ENCODE data around the gene PITX3.

PITX3 gene

DNA sequence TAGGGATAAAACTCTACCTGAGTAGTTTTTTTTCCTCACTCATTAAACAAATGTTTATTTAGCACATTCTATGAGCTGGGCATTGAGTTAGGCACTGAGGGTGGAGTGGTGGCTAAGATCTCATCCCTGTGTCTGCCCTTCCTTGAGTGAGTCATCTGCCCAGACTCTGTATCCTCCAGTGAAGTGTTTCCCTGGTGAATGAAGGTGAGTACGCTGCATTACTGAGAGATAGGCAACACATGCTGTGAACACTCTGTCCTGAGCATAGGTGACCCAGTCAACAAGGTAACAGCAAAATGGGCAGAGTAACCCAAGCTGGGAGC lies 5.8 kb downstream of the PITX3 start:
- ChIA-PET CTCF (interaction anchor here (0.7 to 17.7 kb wide), 7 partner anchors 9 to 241 kb away, joined by 3 to 942 read pairs (median 4); partner anchors contain the start of genes ELOVL3 and NFKB2), POLR2A (no interaction called here)
- TF ChIP-seq CTCF (IDR thresholded peaks at IDR 0.05; ENCODE audit: insufficient read depth, low read length, missing control alignments), result no peak
- no peak for DNase-seq (ENCODE audit: low read depth, low spot score)
- H3K4me3 ChIP-seq (ENCODE audit: low read depth, low read length), result no peak overlapping the region

- no peak overlapping the region for H3K4me3 ChIP-seq (ENCODE audit: low read depth, low read length)
- DNase-seq (ENCODE audit: low read depth, low spot score), result no peak
- ChIA-PET CTCF (interaction anchor here (0.6 to 17.7 kb wide), 10 partner anchors 8 to 268 kb away, joined by 3 to 942 read pairs (median 4); partner anchors contain the start of genes ACTR1A, ELOVL3 and NFKB2), POLR2A (no interaction called here)
- no peak for TF ChIP-seq CTCF (IDR thresholded peaks at IDR 0.05; ENCODE audit: insufficient read depth, low read length, missing control alignments)
Measured at GRCh38 chr10:102234888-102235597, 6.3 kb downstream of the PITX3 start.

GRCh38 chr10:102233997-102234396 lies 7.3 kb downstream of the PITX3 start:
- ChIA-PET POLR2A (no interaction called here), CTCF (interaction anchor here (1.0 to 17.7 kb wide), 8 partner anchors 35 to 190 kb away, joined by 3 to 942 read pairs (median 4); partner anchors contain the start of genes FBXL15 and NFKB2)
- no peak for TF ChIP-seq CTCF (IDR thresholded peaks at IDR 0.05; ENCODE audit: insufficient read depth, low read length, missing control alignments)
- no peak for DNase-seq (ENCODE audit: low read depth, low spot score)
- no peak overlapping the region for H3K4me3 ChIP-seq (ENCODE audit: low read depth, low read length)

DNA sequence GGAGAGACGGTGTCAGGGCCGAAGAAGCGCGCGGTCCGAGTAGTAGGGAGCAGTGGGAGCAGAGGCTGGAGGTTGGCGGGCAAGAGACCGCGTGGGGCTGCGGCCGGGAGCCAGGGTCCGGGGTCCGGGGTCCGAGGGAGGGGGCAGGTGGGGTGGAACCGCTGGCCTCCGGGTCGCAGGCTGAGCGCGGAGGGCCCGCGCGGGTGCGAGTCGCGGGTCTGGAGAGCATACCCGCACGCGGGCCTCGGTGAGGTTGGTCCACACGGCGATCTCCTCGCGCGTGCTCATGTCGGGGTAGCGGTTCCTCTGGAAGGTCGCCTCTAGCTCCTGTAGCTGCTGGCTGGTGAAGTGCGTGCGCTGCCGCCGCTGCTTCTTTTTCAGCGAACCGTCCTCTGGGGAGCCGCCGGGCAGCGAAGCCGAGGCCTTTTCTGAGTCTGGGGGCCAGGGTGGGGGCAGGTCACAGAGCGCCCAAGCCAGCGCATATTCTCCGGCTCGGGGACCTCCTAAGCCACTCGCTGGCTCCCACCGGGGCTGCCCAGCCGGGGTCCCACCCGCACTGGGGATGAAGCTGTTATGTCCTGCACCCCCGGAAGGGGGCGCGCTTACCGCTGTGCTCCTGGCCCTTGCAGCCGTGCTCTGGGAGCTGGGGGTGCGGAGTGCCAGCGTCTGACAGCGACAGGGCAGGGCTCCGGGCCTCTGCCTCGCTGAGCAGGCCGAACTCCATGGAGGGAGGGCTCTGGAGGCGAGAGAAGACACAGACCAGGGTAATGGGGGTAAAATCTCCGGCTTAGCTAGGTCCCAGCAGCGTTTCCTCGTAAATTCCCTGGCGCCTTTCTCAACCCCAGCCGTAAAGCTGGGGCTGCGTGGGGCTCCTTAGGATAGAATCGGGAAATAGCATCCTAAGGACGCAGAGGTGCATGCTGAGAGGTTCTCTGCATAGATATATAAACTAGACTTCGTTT lies 9.7 kb downstream of the PITX3 start:
- peak; percentile 77 for TF ChIP-seq CTCF (IDR thresholded peaks at IDR 0.05; ENCODE audit: insufficient read depth, low read length, missing control alignments)
- ChIA-PET CTCF (interaction anchor here (0.6 to 17.7 kb wide), 38 partner anchors 7 to 352 kb away, joined by 3 to 942 read pairs (median 6); partner anchors contain the start of genes CUEDC2, FBXL15, GBF1 and NFKB2), POLR2A (no interaction called here)
- DNase-seq (ENCODE audit: low read depth, low spot score), result no peak
- H3K4me3 ChIP-seq (ENCODE audit: low read depth, low read length), result peak overlapping the region; percentile 33

DNA sequence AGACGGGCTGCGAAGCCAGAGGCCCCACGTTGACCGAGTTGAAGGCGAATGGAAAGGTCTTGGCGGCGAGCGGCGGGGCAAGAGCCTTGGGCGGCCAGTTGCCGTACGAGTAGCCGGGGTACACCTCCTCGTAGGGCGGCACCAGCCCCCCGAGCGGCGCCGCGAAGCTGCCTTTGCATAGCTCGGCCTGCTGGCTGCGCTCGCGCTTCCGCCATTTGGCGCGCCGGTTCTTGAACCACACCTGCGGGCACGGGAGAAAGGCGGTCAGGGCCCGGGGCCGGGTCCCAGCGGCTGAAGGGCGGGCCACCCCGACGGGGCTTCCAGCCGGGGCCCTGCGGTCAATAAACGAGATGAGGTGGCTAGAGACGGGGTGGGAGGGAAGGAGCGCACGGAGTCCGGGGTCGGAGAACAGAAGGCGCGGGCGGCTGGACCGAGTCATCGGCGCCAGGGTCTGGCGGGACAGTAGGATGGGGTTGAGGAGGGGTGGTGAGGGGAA lies 10.4 kb downstream of the PITX3 start:
- POLR2A ChIA-PET, result interaction anchor here (1.0 to 1.3 kb wide), 2 partner anchors 110 to 165 kb away, joined by 3 read pairs; partner anchors contain the start of gene NFKB2
- CTCF ChIA-PET, result interaction anchor here (0.6 to 17.7 kb wide), 49 partner anchors 8 to 1453 kb away, joined by 3 to 942 read pairs (median 7); partner anchors contain the start of genes CUEDC2, FBXL15, GBF1 and NFKB2
- no peak for DNase-seq (ENCODE audit: low read depth, low spot score)
- TF ChIP-seq CTCF (IDR thresholded peaks at IDR 0.05; ENCODE audit: insufficient read depth, low read length, missing control alignments), result peak; percentile 46
- H3K4me3 ChIP-seq (ENCODE audit: low read depth, low read length), result peak overlapping the region; percentile 49
